Panc1 (cell line): ENCODE results near the gene ST6GAL2. TPM values are rescaled to one million over a fixed set of nuclear protein-coding genes. Genes with fewer than 3 reads are reported as not detected.

Source experiments
- ATAC-seq: fragments of 200-7000 bp; cut with Tn5 transposase; 2 replicates; pipeline ENCODE4 v1.9.1; 2020; ENCODE audit warnings: mild to moderate bottlenecking, moderate library complexity
- BruUV-seq: library from RNA; stranded (reverse); fragments of 400-500 nt; replicated peaks from 2 replicates; lab custom pipeline; 2021; lab: Mats Ljungman, UMichigan
- CTCF ChIA-PET: fragments of 300-600 bp; sonication (Branson Sonifier 250); formaldehyde crosslinking; loops from one replicate; lab custom pipeline; 2022; ENCODE audit warnings: antibody characterized with exemption; lab: Charles Lee
- POLR2A ChIA-PET: fragments of 300-600 bp; sonication (Branson Sonifier 250); formaldehyde crosslinking; loops from one replicate; lab custom pipeline; 2022; ENCODE audit warnings: antibody characterized with exemption; lab: Charles Lee
- DNase-seq: peaks from one replicate; pipeline ENCODE4 v3.0.0-alpha.2; 2010; ENCODE audit warnings: low read depth, low spot score
- H3K27ac ChIP-seq: 2 replicates; pipeline ENCODE4 v1.5.1; 2011; ENCODE audit warnings: mild to moderate bottlenecking, low read length, inconsistent platforms
- H3K27me3 ChIP-seq: fragments of 200-500 bp; sonication (Bioruptor generic); 2 replicates; pipeline ENCODE4 v1.6.0; 2014; ENCODE audit warnings: low read length, inconsistent platforms; ENCODE audit not compliant: control insufficient read depth, insufficient read depth
- H3K36me3 ChIP-seq: fragments of 200-500 bp; sonication (Bioruptor generic); 2 replicates; pipeline ENCODE4 v1.5.1; 2014; ENCODE audit warnings: inconsistent platforms, mild to moderate bottlenecking, low read length, moderate library complexity; ENCODE audit not compliant: control insufficient read depth, insufficient read depth
- H3K4me1 ChIP-seq: 2 replicates; pipeline ENCODE4 v1.5.1; 2011; ENCODE audit warnings: inconsistent platforms, mild to moderate bottlenecking, low read length, moderate library complexity; ENCODE audit not compliant: control insufficient read depth, insufficient read depth
- H3K4me3 ChIP-seq, 2 experiments: 2 replicates each; pipeline ENCODE4 v1.5.1; 2011 to 2012; ENCODE audit warnings: low read depth in 2 of 2, low read length in 2 of 2, mild to moderate bottlenecking in 2 of 2, inconsistent platforms in 1 of 2, moderate library complexity in 1 of 2
- H3K9me3 ChIP-seq: fragments of 200-500 bp; sonication (Bioruptor generic); 2 replicates; pipeline ENCODE4 v1.5.1; 2014; ENCODE audit warnings: low read depth, mild to moderate bottlenecking, inconsistent platforms, low read length, moderate library complexity; ENCODE audit not compliant: control insufficient read depth, insufficient read depth
- CTCF ChIP-seq: fragments of 450-650 bp; IDR thresholded peaks from 2 replicates; pipeline ENCODE4 v1.5.1; 2017; ENCODE audit warnings: mild to moderate bottlenecking
- POLR2AphosphoS5 ChIP-seq: IDR thresholded peaks from 2 replicates; pipeline ENCODE4 v1.6.1; 2012; ENCODE audit warnings: mild to moderate bottlenecking, low read depth, low read length, moderate library complexity
- REST ChIP-seq, 2 experiments: IDR thresholded peaks; 2 replicates each; pipeline ENCODE4 v1.6.1; 2011 to 2012; ENCODE audit warnings: low read depth in 2 of 2, control low read depth in 1 of 2, low read length in 1 of 2, mild to moderate bottlenecking in 1 of 2, moderate library complexity in 1 of 2; ENCODE audit not compliant: insufficient read depth in 1 of 2
- SIN3A ChIP-seq: IDR thresholded peaks from 2 replicates; pipeline ENCODE4 v1.6.1; 2012; ENCODE audit warnings: low read depth, mild to moderate bottlenecking, low read length, moderate library complexity, borderline replicate concordance; ENCODE audit not compliant: insufficient read depth
- TCF7L2 ChIP-seq: IDR thresholded peaks from 2 replicates; pipeline ENCODE4 v1.6.1; 2011; ENCODE audit warnings: mild to moderate bottlenecking, low read depth, low read length, inconsistent platforms
- in situ Hi-C: cut with HindIII; loops from 2 replicates; pipeline ENCODE4 v1.10.0; 2016; ENCODE audit warnings: low sequenced_read_pairs, low pct_unique_long_range_greater_than_20kb
- intact Hi-C: fragments of 100-400 bp; cut with micrococcal nuclease; formaldehyde crosslinking; loops from one replicate; pipeline ENCODE4 v1.10.0; 2022; ENCODE audit not compliant: unreplicated experiment
- total RNA-seq: library from RNA; stranded (reverse); gene quantifications from one replicate; pipeline ENCODE4 v1.2.1, GENCODE V29; 2021; ENCODE audit not compliant: unreplicated experiment

The ST6GAL2 gene
- total RNA-seq, 1 experiment from 2014 or later = not detected

- no peak overlapping the region for H3K4me3 ChIP-seq
- POLR2A ChIA-PET = no interaction called here
- ATAC-seq (no peak), DNase-seq (no peak)
- no peaks in the 10 kb centered on the region for H3K36me3 ChIP-seq
- BruUV-seq = no TSS peak
- CTCF ChIA-PET = no interaction called here
- no peaks in the 10 kb centered on the region for H3K27me3 ChIP-seq
- in situ Hi-C loops (no loop called here), intact Hi-C loops (no loop called here)
- H3K27ac ChIP-seq = no peak overlapping the region
- H3K4me1 ChIP-seq = no peaks in the 10 kb centered on the region
- TF ChIP-seq TCF7L2 = no peak
- no peak for TF ChIP-seq SIN3A
- no peaks in the 10 kb centered on the region for H3K9me3 ChIP-seq
Measured at GRCh38 chr2:106859498-106859897, 26.5 kb downstream of the ST6GAL2 start.

GRCh38 chr2:106858810-106859209 is 27.2 kb downstream of the ST6GAL2 start:
- Histone ChIP-seq H3K4me1 (no peaks in the 10 kb centered on the region), H3K4me3 (no peak overlapping the region), H3K27ac (no peak overlapping the region), H3K9me3 (no peaks in the 10 kb centered on the region), H3K36me3 (no peaks in the 10 kb centered on the region), H3K27me3 (no peaks in the 10 kb centered on the region)
- TF ChIP-seq REST (IDR thresholded peaks at IDR 0.05; ENCODE audit: insufficient read depth in 1 of 2, low read depth in 2 of 2, low read length in 1 of 2) (no peak), SIN3A (no peak)
- intact Hi-C loops (no loop called here), in situ Hi-C loops (no loop called here)
- CTCF ChIA-PET = no interaction called here
- POLR2A ChIA-PET = no interaction called here
- BruUV-seq = no TSS peak
- DNase-seq = no peak
- ATAC-seq = no peak

- TF ChIP-seq SIN3A (no peak), POLR2AphosphoS5 (no peak), CTCF (no peak), REST (IDR thresholded peaks at IDR 0.05; ENCODE audit: insufficient read depth in 1 of 2, low read depth in 2 of 2, low read length in 1 of 2) (no peak), TCF7L2 (no peak)
- H3K4me3 ChIP-seq = no peak overlapping the region
- H3K9me3 ChIP-seq = no peaks in the 10 kb centered on the region
- H3K27ac ChIP-seq = no peak overlapping the region
- H3K27me3 ChIP-seq = no peaks in the 10 kb centered on the region
- in situ Hi-C loops (no loop called here), intact Hi-C loops (no loop called here)
- BruUV-seq = no TSS peak
- POLR2A ChIA-PET = no interaction called here
- no peak for DNase-seq
- no peaks in the 10 kb centered on the region for H3K36me3 ChIP-seq
- CTCF ChIA-PET = no interaction called here
- H3K4me1 ChIP-seq = no peaks in the 10 kb centered on the region
- no peak for ATAC-seq
Measured at GRCh38 chr2:106857882-106858478, 28.0 kb downstream of the ST6GAL2 start.
